Measurements from ENCODE around the gene PDE4D.

The PDE4D gene

DNA sequence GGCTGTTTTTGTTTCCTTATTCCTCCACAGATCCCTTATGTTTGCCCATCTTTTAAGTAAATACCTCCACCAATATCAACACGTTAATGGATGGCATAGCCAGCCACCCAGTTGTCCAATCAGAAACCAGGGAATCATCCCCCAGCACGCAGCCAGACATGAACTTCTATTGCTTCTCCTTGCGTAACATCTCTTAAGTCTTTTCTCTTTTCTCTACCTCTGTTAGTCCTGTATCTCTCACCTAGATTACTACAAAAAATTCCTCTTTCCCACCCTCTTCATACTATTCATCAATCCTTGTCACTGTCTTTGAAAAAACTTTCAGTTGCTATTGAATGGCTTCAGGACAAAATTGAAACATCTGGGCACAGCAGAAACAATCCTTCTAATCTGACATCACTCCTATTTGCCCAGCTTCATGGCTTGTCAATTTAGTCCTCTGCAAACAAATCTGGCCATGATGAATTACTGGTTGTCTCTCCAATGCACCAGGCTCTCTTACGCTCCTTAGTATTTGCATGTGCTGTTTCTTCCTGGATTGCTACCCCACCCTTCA lies 961.4 kb downstream of the PDE4D start:
- no peak for DNase-seq

DNA sequence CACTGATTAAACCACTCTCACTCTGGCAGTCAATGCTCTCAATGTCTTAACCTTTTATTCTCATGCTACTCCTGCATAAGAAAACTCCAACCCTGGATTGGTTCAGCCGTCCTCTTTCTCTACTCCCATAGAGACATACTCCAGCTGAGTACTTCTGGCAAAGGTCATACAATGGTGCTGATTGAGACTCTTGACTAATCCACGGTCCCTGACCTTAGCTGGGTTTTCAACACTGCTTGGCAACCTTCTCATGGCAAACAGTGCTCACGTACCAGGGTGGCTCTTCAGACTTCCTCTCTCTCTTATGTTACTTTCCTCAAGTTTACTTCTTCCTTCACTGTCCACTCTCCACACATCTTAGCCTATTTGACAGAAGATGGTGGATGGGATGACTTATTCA lies 963.0 kb downstream of the PDE4D start:
- no peak for DNase-seq

DNA sequence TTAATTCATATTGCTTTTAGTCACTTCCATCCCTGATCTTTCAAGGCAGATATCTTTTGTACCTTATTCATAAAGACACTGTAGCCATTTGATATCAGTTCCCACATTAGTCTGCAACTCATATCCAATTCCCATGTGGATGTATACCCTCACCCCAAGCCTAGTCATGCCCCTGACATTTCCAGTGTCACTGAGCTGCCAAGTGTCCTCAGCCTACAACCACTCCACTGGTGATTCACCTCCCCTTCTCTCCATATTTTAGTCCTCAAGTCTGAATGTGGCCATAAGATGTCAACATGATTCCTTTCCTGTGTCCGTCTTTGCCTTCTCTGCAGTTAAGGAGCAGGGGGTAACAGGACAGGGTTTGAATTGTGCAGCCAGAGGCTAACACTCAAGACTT lies 963.8 kb downstream of the PDE4D start:
- DNase-seq, result no peak

- no peak for DNase-seq
These were observed 965.6 kb downstream of the PDE4D start for GRCh38 chr5:58927938-58928337.

DNA sequence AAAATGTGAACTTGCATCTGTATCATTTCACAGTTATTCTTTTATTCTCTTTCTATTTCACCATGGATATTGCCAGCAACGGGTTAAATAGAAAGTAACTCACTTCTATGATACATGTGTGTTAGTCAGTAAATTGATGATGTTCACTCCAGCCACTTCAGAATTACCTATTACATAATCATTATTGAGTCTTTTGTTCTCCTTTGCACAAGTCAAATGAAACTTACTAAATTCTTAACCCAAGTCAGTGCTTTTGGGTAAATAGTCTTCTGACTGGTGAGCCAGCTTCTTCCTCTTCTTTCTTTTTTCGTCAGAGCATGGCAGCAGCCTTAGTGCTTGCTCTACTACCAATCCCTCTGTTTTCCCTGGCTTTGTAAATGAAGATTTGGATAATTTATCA lies 966.3 kb downstream of the PDE4D start:
- no peak for DNase-seq

GRCh38 chr5:58926541-58926935 lies 967.0 kb downstream of the PDE4D start:
- DNase-seq, result no peak

- DNase-seq, result no peak
These were observed 967.6 kb downstream of the PDE4D start for GRCh38 chr5:58925627-58926540.

GRCh38 chr5:58924306-58924705 lies 969.2 kb downstream of the PDE4D start:
- no peak for DNase-seq

DNA sequence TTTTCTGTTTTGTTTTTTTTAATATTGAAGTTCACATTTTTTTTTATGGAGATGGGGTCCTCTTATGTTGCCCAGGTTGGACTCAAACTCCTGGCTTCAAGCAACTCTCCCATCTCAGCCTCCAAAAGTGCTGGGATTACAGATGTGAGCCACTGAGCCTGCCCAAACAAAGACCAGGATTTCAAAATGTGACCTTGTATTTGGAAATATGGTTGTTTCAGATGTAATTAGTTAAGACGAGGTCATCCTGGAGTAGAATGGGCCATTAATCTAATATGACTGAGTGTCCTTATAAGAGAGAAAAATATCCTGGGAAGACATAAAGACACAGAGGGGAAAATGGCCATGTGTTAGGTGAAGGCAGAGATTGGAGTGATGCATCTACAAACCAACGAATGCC lies 970.2 kb downstream of the PDE4D start:
- no peak for DNase-seq

- DNase-seq, result no peak
These were observed 970.9 kb downstream of the PDE4D start for GRCh38 chr5:58922461-58923171.

DNA sequence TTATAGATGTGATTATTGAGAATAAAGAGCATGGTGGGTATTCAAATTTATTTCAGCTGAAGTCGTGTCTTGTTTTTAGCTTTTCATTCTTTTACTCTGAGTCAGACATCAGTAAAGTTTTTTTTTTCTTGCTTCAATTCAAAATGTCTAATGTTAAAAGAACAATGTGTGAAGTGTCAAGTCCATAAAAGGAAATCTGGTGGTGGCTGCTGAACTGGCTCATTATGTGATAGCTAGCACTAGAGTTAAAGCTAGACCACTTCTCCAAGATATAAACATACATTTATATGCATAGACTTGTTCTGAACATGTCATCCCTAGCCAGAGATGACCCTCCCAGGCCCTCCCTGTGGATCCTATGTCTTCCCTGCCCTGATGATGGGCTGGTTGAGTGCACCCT lies 972.4 kb downstream of the PDE4D start:
- DNase-seq, result no peak

- DNase-seq, result no peak
These were observed 973.7 kb downstream of the PDE4D start for GRCh38 chr5:58919833-58920232.

Data from stimulated activated naive CD4-positive, alpha-beta T cell treated with Interleukin-2 at 50 U/mL for 16 hours (primary cell).